Nephron progenitor cell (in vitro differentiated cells): ENCODE data around the gene PADI2.

Experiments
- DNase-seq: peaks from one replicate; pipeline ENCODE4 v3.0.0; 2021
- H3K27ac Mint-ChIP-seq: 2 replicates; pipeline ENCODE4 v1.8.0; 2021; ENCODE audit warnings: mild to moderate bottlenecking, moderate library complexity, mixed read lengths
- H3K27me3 Mint-ChIP-seq: 2 replicates; pipeline ENCODE4 v1.8.0; 2021; ENCODE audit warnings: mild to moderate bottlenecking, low read depth, mixed read lengths; ENCODE audit not compliant: poor library complexity
- H3K36me3 Mint-ChIP-seq: 2 replicates; pipeline ENCODE4 v1.8.0; 2021; ENCODE audit warnings: low read depth, mixed read lengths
- H3K4me1 Mint-ChIP-seq: 2 replicates; pipeline ENCODE4 v1.8.0; 2021; ENCODE audit warnings: mixed read lengths
- H3K4me3 Mint-ChIP-seq: 2 replicates; pipeline ENCODE4 v1.8.0; 2021; ENCODE audit warnings: mild to moderate bottlenecking, moderate library complexity, mixed read lengths
- H3K9me3 Mint-ChIP-seq: 2 replicates; pipeline ENCODE4 v1.8.0; 2021; ENCODE audit warnings: mild to moderate bottlenecking, moderate library complexity, mixed read lengths
- TF ChIP-seq, protein P1 (sequence below): fragments of 200-600 bp; sonication (generic); IDR thresholded peaks from 2 replicates; pipeline ENCODE4 v1.5.0; 2021; ENCODE audit warnings: antibody characterized with exemption

PADI2 gene

DNA sequence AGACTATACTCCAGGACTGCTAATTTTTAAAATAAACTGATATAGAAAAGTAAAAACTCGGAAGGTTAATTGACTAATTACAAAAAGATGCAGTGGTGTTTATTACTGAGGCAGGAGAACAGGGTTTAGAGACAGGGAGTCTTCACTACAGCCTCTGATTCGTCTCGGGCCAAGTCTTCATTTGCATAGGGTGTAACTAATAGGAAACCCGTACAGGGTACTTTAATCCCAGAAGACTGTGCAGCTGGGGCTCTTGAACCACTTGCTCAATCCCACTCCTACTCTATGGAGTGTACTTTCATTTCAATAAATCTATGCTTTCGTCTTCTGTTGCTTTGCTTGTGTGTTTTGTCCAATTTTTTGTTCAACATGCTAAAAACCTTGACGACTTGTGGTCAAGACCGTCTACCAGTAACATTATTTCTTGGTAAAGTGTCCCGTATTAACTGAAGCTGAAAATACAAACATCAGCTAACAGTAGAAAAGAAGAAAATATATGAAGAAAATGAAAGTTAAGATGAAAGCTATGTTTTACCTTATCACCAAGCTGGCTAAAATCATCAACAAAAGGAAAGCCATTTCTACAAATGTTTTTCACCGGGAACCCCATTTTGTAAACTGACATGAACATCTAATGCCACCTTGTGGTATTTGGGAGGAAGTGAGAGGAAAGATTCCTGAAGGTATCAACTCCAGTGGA is 73.5 kb downstream of the PADI2 start:
- peaks cover 13% of the 10 kb centered on the region for H3K4me1 Mint-ChIP-seq
- peak overlapping the region; percentile 24 for H3K4me3 Mint-ChIP-seq
- H3K9me3 Mint-ChIP-seq, result no peaks in the 10 kb centered on the region
- H3K27ac Mint-ChIP-seq, result no peak overlapping the region
- TF ChIP-seq, protein P1, sequence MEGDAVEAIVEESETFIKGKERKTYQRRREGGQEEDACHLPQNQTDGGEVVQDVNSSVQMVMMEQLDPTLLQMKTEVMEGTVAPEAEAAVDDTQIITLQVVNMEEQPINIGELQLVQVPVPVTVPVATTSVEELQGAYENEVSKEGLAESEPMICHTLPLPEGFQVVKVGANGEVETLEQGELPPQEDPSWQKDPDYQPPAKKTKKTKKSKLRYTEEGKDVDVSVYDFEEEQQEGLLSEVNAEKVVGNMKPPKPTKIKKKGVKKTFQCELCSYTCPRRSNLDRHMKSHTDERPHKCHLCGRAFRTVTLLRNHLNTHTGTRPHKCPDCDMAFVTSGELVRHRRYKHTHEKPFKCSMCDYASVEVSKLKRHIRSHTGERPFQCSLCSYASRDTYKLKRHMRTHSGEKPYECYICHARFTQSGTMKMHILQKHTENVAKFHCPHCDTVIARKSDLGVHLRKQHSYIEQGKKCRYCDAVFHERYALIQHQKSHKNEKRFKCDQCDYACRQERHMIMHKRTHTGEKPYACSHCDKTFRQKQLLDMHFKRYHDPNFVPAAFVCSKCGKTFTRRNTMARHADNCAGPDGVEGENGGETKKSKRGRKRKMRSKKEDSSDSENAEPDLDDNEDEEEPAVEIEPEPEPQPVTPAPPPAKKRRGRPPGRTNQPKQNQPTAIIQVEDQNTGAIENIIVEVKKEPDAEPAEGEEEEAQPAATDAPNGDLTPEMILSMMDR, result peak; percentile 79
- H3K27me3 Mint-ChIP-seq, result peaks cover 3% of the 10 kb centered on the region
- DNase-seq, result no peak
- H3K36me3 Mint-ChIP-seq, result peaks cover 30% of the 10 kb centered on the region

DNA sequence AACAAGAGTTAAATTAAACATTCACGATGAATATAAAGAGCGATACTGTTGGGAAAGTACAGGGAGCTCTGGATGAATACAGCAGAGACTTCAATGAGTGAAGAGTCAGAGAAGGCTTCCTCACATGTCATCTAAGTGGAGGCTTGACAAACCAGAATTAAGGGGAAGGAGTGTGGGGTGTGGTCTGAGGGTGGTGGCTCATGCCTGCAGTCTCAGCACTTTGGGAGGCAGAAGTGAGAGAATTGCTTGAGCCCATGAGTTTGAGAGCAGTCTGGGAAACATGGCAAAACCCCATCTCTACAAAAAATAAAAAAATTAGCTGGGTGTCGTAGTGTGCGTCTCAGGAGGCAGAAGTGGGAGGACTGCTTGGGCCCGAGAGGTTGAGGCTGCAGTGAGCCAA is 74.1 kb downstream of the PADI2 start:
- Mint-ChIP-seq H3K36me3 (peaks cover 34% of the 10 kb centered on the region), H3K9me3 (no peaks in the 10 kb centered on the region), H3K4me3 (no peak overlapping the region), H3K27ac (peak overlapping the region; percentile 15), H3K4me1 (peaks cover 13% of the 10 kb centered on the region), H3K27me3 (peaks cover 3% of the 10 kb centered on the region)
- DNase-seq, result no peak
- TF ChIP-seq, protein P1, result no peak

DNA sequence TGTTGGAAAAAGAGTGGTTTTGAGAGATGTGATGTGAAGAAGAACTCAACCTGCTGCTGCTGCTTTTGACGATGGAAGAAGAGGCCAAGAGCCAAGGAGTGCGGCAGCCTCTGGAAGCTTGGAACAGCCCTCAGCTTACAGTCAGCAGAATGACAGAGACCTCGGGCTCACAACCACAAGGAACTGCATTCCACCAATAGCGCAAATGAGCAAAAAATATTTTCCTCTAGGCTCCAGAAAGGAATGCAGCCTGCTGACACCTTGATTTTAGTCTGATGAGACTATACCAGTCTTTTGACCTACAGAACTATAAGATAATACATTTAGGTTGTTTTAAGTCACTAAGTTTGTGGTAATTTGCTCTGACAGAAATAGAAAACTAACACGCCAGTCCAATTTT is 75.6 kb downstream of the PADI2 start:
- TF ChIP-seq, protein P1, result no peak

DNA sequence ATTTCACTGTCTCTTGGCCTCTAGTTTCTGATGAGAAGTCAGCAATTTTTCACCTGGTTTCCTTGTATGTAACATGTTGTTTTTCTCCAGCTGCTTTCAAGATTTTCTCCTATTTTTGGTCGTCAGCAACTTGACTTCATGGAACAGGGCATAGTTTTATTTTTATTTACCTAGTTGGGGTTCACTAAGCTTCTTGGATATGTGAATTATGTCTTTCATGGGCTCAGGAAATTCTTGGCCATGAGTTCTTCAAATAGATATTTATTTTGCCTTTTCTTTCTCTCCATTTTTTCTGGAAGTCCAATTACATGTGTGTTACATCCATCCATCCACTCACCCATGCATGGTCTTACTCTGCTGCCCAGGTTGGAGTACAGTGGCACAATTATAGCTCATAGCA is 79.1 kb downstream of the PADI2 start:
- H3K27me3 Mint-ChIP-seq, result peaks cover 3% of the 10 kb centered on the region
- peaks cover 44% of the 10 kb centered on the region for H3K36me3 Mint-ChIP-seq
- TF ChIP-seq, protein P1, result no peak
- H3K9me3 Mint-ChIP-seq, result no peaks in the 10 kb centered on the region
- H3K4me3 Mint-ChIP-seq, result no peak overlapping the region
- H3K27ac Mint-ChIP-seq, result peak overlapping the region; percentile 12
- H3K4me1 Mint-ChIP-seq, result peaks cover 3% of the 10 kb centered on the region
- DNase-seq, result no peak

More for the DNA sequence above, 75.6 kb downstream of the PADI2 start:
- peaks cover 39% of the 10 kb centered on the region for H3K36me3 Mint-ChIP-seq
- no peak overlapping the region for H3K4me3 Mint-ChIP-seq
- no peak overlapping the region for H3K27ac Mint-ChIP-seq
- no peak for DNase-seq
- H3K4me1 Mint-ChIP-seq, result peaks cover 13% of the 10 kb centered on the region
- H3K27me3 Mint-ChIP-seq, result peaks cover 3% of the 10 kb centered on the region
- no peaks in the 10 kb centered on the region for H3K9me3 Mint-ChIP-seq

DNA sequence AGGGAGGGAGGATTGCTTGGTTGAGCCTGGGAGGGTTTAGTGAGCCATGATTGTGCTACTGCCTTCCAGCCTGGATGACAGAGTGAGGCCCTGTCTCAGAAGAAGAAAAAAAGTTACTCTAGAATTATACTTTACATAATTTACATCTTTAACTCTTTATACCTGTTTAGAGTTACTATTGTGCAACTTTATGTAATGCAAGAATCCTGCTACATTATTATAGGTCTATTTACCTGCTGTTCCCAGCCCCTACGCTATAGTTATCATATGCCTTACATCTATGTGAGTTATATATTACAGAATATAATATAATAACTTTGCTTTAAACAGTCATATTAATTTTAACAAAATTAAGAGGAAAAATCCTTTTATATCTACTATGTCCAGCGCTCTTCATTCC is 79.7 kb downstream of the PADI2 start:
- no peak overlapping the region for H3K27ac Mint-ChIP-seq
- DNase-seq, result no peak
- no peak overlapping the region for H3K4me3 Mint-ChIP-seq
- peaks cover 3% of the 10 kb centered on the region for H3K27me3 Mint-ChIP-seq
- no peaks in the 10 kb centered on the region for H3K9me3 Mint-ChIP-seq
- TF ChIP-seq, protein P1, result no peak
- peaks cover 38% of the 10 kb centered on the region for H3K36me3 Mint-ChIP-seq
- H3K4me1 Mint-ChIP-seq, result no peaks in the 10 kb centered on the region

DNA sequence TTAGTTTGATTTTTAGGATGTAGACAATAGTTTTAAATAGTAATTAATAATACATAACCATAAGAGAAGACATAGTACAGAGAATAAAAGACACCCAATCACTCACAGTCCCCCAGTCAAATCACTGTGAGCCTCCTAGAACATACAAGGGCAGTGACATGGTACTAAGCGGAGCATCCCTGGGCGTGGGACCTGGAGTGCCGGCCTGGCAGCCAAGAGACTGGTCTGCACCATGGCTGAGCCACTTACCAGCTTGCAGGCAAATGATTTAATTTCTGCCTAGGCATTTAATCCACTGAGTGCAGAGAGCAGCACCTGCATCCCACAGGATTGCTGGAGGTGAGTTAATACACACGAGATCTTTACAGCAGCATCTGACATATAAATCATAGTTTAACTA is 85.8 kb downstream of the PADI2 start:
- no peak overlapping the region for H3K4me3 Mint-ChIP-seq
- H3K36me3 Mint-ChIP-seq, result peaks cover 14% of the 10 kb centered on the region
- no peak for DNase-seq
- no peak overlapping the region for H3K27ac Mint-ChIP-seq
- no peaks in the 10 kb centered on the region for H3K4me1 Mint-ChIP-seq
- TF ChIP-seq, protein P1, result no peak
- H3K9me3 Mint-ChIP-seq, result no peaks in the 10 kb centered on the region
- no peaks in the 10 kb centered on the region for H3K27me3 Mint-ChIP-seq
